PFSK-1 (cell line): ENCODE measurements around the gene SYS1.

Experiments
- POLR2AphosphoS5 ChIP-seq: IDR thresholded peaks from 2 replicates; pipeline ENCODE4 v1.6.1; 2012; ENCODE audit warnings: low read depth, mild to moderate bottlenecking, control low read depth, low read length, moderate library complexity
- TAF1 ChIP-seq: IDR thresholded peaks from 2 replicates; pipeline ENCODE4 v1.6.1; 2012; ENCODE audit warnings: low read length, control low read depth, borderline replicate concordance; ENCODE audit not compliant: insufficient read depth

- no peak for TF ChIP-seq TAF1
- no peak for TF ChIP-seq POLR2AphosphoS5
Measured at GRCh38 chr20:45402946-45403345, 40.0 kb downstream of the SYS1 start.
